Limb (tissue), 2 donors: ENCODE measurements around the gene DENND1A.
"Not testable (repeated sequence)": the region's sequence is repeated elsewhere in the genome, so short reads cannot be mapped to it uniquely, and the experiment has no call there.

Experiments
- DNase-seq, 2 donors: peaks; one replicate each; pipeline ENCODE4 v3.0.0-alpha.2; 2016; ENCODE audit errors: extremely low spot score in 2 of 2

Gene DENND1A, protein sequence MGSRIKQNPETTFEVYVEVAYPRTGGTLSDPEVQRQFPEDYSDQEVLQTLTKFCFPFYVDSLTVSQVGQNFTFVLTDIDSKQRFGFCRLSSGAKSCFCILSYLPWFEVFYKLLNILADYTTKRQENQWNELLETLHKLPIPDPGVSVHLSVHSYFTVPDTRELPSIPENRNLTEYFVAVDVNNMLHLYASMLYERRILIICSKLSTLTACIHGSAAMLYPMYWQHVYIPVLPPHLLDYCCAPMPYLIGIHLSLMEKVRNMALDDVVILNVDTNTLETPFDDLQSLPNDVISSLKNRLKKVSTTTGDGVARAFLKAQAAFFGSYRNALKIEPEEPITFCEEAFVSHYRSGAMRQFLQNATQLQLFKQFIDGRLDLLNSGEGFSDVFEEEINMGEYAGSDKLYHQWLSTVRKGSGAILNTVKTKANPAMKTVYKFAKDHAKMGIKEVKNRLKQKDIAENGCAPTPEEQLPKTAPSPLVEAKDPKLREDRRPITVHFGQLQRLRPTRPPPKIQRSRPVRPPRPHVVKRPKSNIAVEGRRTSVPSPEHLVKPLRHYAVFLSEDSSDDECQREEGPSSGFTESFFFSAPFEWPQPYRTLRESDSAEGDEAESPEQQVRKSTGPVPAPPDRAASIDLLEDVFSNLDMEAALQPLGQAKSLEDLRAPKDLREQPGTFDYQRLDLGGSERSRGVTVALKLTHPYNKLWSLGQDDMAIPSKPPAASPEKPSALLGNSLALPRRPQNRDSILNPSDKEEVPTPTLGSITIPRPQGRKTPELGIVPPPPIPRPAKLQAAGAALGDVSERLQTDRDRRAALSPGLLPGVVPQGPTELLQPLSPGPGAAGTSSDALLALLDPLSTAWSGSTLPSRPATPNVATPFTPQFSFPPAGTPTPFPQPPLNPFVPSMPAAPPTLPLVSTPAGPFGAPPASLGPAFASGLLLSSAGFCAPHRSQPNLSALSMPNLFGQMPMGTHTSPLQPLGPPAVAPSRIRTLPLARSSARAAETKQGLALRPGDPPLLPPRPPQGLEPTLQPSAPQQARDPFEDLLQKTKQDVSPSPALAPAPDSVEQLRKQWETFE

GRCh38 chr9:123929870-123930831 is at the start of gene DENND1A:
Gene DENND1A, minus strand, starts transcription at chr9:123930126. Its CDS starts 221 bp downstream, at chr9:123929905.
- peak; percentile 85 to 96 for DNase-seq

- DNase-seq, result no peak
Observed at GRCh38 chr9:123978981-123979380, 49.1 kb upstream of the DENND1A start.

DNA sequence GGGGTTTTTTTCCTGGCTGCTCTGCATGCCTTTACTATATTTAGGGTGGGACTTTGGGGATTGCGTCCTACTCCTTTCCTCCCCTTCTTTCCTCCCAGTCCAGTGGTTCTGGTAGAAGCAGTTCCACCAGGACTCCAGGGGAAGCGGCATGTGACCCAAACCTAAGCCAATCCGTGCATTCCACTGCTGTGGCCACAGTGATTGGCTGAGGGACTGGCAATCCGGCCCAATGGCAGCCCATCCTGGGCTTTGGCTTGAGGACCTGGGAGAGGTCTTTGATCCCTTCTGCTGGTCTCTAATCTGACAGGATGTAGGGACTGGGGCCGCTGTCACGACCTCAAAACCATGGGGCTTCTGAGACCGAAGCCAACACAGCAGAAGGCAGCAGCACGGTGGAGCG is 46.7 kb upstream of the DENND1A start:
- DNase-seq, result not testable (repeated sequence)

DNA sequence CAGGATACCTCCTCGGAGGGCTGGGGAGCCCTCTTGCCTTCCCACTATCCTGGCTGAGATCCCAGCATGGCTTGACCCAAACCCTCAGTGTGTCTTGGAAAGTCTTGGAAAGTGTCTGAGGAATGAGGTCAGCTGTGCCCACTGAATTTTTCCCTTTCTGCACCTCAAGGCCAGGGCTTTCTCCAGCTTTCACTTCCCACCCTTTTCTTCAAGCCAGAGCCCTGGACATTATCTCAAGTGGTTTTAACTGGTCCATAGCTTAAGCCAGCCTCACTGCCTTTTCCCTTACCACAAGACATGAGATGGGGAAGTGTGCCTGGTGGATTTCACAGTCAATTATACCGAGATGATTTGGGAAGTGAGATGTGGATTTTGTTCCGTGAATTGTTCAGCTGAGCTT is 45.9 kb upstream of the DENND1A start:
- DNase-seq, result no peak

DNA sequence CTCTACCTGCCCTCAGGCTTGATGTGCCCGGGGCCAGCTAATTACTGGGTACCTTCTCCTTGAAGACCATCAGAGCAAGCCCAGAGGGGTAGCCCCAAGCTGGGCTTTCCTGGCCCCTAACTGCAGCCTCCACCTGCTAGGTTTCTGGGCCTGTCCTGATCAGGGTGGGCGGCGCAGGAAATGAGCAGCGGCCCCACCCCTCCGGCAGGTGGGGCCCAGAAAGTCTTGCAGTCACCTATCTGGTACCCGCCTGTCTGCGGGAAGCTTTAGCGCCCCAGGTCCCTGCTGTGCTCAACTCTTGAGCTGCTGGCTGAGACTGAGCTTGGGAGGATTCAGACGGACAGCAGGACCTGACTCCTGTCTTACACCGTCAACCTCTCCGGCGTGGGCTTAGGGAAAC is 44.5 kb upstream of the DENND1A start:
- DNase-seq, result no peak

GRCh38 chr9:123973590-123974223 is 43.8 kb upstream of the DENND1A start:
- no peak for DNase-seq

DNA sequence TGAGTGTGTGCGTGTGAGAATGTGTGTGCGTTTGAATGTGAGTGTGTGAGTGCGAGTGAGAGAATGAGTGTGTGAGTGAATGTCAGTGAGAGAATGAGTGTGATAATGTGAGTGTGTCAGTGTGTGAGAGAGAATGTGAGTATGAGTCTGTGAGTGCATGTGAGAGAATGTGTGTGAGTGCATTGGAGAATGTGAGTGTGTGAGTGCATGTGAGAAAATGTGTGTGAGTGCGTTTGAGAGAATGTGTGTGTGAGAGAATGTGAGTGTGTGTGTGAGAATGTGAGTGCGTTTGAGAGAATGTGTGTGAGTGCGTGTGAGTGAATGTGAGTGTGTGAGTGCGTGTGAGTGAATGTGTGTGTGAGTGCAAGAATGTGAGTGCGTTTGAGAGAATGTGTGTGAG is 42.7 kb upstream of the DENND1A start:
- DNase-seq, result no peak

GRCh38 chr9:123967323-123967722 is 37.4 kb upstream of the DENND1A start:
- DNase-seq, result no peak

DNA sequence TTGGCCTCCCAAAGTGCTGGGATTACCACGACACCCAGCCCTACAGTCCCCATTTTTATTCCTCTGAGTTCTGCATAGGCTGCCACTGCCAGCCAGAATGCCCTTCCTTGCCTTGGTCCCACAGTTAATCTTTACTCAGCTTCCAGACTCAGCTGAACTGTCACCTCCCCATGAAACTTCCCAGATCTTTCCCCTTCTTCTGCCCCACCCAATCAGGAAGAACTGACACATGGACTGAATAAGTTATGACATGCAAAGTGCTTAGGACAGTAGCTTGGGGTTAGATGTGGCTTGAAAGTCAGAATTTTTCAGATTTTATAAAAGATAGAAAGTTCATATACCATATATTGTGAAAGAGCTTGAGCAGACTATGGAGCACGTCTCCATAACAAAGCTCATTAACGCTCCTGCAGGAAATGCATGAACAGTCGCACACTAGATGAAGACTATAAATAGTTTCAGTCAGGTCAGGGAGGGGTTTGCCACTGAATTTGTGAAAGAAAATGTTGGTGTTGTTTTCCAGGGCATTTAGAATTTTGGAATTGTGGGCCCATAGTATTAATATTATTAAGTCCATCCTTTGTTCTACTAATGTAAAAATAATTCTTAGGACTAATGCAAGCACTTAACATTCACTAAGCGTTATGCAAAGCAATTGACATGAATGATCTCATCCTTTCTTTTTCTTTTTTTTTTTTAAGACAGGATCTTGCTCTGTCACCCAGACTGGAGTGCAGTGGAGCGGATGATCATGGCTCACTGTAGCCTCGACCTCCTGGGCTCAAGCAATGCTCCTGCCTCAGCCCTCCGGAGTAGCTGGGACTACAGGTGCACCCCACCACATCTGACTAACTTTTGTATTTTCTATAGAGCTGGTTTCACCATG is 36.1 kb upstream of the DENND1A start:
- DNase-seq, result no peak

DNA sequence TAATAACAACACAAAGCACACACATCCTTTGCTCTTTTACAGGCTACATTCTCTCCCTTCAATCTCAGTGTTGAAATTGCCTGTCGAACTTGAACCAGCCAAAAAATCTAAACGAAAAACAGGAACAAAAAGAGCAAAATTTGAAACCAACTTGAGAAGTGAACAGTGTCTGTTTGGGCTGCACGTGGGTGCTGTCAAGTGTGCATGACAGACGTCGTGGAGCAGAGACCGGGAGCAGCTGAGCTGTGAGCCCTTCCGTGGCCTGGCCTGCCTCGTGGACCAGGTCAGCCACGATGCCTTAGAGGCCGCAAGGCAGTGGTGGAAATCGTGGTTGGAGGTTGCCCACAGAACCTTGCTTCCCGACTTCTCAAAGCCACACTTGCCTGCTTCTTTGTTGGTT is 34.8 kb upstream of the DENND1A start:
- DNase-seq, result no peak

DNA sequence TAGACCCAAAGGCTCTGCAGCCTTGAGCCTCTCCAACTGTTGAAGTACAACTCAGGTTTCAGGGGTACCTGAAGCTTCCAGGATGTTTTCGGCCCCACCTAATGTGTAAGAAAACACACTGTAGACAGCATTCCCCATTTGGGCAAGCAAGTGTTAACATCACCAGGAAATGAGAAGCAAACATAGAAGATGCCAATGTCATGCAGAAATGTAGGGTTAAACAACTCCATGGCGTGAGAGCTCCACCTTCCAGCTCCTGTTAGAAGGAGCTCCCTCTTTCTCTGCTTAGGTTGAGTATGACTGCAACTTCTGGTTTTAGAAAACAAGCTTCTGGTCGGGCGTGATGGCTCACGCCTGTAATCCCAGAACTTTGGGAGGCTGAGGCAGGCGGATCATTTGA is 31.0 kb upstream of the DENND1A start:
- DNase-seq, result no peak

DNA sequence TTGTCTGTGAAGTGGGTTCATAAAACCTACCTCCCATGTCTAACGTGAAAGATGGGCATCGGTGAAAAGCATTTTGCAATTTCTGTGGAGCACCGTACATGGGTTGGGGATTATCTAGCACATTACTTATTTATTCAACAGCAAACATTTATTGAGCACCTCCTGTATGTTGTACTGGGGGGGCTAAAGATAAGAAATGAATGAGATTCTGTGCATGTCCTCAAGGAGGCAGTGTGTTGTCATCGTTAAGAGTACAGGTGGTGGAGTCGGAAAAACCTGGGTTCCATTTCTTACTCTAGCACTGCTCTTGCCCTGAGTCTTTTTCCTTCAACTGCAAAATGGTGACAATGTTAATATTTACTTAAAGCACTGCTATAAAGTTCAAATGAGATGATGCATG is 30.4 kb upstream of the DENND1A start:
- no peak for DNase-seq

DNA sequence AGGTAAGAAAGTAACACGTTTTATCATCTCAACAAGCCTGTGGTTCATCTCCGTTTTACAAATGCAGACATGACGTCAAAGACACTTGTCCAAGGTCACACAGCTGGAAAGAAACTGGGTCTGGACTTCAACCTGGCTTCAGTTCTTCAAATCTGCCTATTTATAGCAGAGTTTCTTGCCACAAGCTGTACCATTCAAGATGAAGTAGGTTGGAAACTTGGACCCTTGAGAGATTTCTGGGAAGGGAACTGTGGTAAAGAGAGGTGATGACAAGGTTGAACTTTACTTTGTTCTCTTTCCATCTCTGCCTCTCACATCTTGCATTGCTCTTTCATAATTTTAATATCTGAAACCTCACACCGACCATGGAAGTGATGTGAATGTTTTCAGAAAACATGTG is 29.9 kb upstream of the DENND1A start:
- no peak for DNase-seq

- DNase-seq, result no peak
Observed at GRCh38 chr9:123957731-123958130, 27.8 kb upstream of the DENND1A start.

GRCh38 chr9:123957168-123957721 is 27.3 kb upstream of the DENND1A start:
- no peak for DNase-seq

- DNase-seq, result no peak
Observed at GRCh38 chr9:123955637-123956036, 25.7 kb upstream of the DENND1A start.

- no peak for DNase-seq
Observed at GRCh38 chr9:123954518-123955280, 24.8 kb upstream of the DENND1A start.
